GM21576 (cell line): ENCODE measurements around the gene HOXC6.
A peak's percentile ranks its signal among the peaks of the same experiment; 100 is the strongest.

Experiments
- ATAC-seq: cut with Tn5 transposase; IDR thresholded peaks from one replicate; pipeline ENCODE4 v1.9.1; 2021; ENCODE audit warnings: mild to moderate bottlenecking, moderate library complexity; ENCODE audit not compliant: unreplicated experiment

The HOXC6 gene

DNA sequence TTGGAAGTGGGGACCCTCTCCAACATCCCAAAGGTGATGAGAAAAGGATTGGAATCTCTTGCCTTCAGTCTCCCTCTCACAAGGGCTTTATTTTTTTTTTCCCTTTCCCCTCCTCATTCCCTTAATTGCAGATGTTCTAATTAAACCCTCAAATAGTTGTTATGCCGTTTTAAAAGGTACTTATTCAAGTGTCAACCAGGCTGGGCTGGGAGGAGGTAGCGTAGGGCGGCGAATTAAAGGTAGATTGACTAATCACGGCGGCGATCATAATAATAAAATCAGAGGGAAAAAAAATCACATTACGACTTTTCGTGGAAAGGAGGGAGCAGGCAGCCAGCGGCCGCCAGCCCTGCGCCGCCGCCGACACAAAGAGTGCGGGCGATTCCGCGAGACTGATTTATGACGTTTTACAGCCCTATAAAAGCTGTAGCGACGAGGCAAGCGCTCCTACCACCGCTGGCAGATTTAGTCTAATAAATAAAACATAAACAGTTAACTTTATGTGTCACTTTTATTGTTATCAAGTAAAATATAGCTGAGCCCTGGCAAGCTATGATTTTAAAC, 23.7 kb downstream of the HOXC6 start:
- ATAC-seq: no peak

DNA sequence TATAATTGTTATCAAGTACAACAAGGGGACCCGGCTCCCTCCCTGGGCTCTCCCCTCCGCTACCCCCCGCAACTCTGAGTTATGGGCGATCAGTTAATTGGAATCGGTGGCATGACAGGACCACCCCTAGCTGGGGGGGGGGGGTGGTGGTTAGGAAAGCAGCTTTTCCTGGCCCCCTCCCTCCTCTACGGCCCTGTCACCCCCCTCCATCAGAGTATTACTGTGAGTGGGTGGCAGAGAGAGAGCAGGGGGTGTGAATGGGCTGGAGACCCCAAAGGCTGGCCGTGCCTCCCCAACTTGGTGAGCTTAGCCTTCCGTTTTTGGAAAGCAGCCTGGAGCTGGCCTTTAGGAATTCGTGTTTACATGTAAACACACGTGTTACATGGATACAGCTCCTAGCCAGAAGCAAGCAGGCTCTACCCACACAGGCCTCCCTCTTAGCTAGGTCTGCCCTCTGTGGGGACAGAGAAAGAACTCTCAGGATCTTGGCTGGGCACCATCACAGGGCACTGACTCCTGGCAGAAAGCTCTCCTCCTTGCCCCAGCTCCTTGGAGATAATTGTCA, 24.3 kb downstream of the HOXC6 start:
- ATAC-seq: peak; percentile 3

GRCh38 chr12:54053003-54053750, 24.9 kb downstream of the HOXC6 start:
- ATAC-seq: peak; percentile 73

DNA sequence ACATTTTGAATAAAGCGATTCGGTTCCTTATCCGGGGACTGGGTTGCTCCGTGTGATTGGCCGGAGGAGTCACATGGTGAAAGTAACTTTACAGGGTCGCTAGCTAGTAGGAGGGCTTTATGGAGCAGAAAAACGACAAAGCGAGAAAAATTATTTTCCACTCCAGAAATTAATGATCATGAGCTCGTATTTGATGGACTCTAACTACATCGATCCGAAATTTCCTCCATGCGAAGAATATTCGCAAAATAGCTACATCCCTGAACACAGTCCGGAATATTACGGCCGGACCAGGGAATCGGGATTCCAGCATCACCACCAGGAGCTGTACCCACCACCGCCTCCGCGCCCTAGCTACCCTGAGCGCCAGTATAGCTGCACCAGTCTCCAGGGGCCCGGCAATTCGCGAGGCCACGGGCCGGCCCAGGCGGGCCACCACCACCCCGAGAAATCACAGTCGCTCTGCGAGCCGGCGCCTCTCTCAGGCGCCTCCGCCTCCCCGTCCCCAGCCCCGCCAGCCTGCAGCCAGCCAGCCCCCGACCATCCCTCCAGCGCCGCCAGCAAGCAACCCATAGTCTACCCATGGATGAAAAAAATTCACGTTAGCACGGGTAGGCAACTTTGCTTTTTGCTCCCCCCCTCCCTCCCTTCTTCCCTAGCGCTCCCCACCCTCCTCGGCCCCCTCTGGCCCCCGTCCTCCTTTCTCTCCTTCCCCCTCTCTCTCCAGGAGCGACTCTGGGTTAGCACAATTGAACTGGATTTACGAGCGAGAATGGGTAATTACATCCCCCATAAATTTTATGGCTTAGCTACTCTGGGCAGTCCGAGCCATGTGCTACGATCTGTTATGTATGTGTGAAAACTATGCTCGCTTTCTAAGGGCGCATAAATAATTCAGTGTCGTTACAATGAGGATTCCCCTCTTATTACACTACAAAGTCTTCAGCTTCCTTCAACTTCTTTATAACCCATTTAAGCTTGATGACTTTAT, 25.8 kb downstream of the HOXC6 start, which contains the start of gene HOXC4:
Gene HOXC4, plus strand, starts transcription at position 85 of the 991 bp plus-strand sequence. Its CDS starts 88 bp downstream, at position 173.
- ATAC-seq: no peak

DNA sequence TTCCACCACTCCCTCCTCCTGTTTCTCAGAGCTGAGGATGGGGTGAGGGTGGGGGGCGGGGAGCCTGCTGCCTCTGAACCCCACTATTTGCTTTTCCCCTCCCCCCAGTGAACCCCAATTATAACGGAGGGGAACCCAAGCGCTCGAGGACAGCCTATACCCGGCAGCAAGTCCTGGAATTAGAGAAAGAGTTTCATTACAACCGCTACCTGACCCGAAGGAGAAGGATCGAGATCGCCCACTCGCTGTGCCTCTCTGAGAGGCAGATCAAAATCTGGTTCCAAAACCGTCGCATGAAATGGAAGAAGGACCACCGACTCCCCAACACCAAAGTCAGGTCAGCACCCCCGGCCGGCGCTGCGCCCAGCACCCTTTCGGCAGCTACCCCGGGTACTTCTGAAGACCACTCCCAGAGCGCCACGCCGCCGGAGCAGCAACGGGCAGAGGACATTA, 26.5 kb downstream of the HOXC6 start:
- ATAC-seq: no peak

- no peak for ATAC-seq
Measured at GRCh38 chr12:54055552-54055951, 27.3 kb downstream of the HOXC6 start.

DNA sequence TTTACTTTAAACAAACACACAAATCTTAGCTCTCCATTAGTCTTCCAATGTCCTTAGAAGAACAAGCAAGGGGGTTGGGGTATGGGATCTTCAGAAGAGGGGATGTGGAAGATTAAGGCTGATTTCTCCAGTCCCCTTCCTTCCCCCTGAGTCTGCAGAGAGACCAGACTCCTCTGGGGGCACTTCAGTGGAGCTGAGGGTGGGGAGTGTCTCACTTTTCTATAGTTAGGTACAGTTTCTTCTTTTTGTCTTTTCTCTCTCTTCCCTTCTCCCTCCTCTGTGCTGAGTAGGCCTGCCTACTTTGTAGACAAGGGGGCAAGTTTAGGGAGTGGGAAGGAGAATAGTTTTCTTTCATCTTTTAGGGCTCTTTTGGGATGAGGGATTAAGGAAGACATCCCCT, 27.9 kb downstream of the HOXC6 start:
- ATAC-seq: no peak

DNA sequence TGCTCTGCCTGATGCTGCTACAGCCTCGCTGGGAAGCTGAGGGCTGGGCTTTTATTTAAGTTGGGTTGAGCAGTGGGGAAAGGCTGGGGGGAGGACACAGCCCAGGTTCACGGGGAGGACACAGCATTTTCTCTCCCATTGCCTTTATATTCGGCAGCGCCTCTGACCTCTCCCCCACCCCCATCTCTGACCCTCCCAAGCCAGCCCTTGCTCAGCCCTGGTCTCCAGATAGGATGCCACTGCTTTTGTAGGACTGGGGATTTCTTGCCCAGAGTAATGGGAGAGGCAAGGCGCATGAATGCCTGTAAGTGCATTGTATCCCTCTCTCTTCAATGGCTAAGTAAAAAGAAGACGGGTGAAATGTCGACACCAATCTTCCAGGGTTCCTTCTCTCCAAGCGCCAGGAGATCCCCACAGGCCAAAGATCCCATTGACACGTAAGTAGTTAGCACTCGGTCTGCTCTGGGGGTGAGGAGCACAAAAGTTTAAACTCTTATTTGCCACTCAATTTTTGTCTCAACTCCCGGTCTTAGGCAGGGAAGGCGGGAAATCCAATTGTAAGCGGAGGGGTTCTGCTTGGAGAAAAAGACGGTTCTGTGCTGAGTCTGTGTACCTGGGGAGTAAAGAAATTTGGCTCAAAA, 30.0 kb downstream of the HOXC6 start:
- no peak for ATAC-seq

DNA sequence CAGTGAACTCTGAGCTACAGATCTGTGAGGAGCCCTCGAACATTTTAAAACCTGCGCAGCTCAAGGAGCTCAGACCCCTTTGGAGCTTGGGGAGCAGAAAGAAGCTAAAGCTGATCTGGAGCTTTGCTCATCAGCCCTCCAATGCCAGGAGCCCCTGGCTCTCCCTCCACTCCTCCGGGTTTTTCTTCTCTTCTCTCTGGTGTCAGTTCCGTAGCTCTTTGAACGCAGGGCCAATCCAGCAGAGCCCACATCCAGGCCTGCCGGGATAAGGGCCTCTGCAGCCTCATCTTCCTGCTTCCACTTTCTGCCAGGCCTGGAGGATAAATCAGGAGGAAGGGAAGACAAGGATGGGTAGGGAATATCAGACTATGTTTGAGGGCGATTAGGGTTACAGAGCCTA, 31.4 kb downstream of the HOXC6 start:
- ATAC-seq: no peak

GRCh38 chr12:54060174-54060974, 32.1 kb downstream of the HOXC6 start:
- no peak for ATAC-seq

DNA sequence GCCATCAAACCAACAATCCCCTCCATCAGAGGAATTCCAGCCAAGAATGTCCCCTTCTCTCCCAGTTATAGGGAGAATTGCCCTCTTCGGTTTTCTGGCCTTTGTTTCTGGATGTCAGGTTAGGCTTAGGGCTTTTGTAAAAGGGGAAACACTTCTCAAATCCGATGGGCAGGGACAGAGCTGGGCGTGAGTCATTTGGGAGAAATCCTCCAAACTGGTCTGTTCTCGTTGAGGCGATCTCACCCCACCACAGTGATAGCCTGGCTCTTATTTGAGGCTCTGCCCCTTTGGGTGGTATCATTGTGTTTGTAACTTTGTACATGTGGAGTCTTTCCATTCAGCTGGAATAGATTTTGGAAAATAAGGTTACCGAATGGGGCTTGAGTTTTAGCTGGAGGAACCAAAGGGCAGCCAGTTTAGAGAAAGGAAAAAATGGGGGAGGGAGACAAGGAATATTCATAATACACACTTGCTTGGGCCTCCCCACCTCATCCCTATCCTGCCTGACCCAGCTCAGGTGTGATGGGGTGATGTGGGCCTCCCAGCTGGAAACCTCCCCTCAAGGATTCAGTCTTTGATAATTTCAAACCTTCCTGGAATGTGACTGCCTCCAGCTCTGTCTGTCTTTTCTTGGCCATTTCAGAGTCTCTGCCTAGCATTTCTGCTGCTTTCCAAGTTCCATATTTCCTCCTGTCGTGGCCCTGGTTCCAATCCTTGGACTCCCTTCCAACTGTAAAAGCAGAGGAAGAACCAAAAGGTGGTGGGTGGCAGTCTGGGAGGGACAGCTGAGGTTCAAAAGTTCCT, 32.9 kb downstream of the HOXC6 start:
- no peak for ATAC-seq

DNA sequence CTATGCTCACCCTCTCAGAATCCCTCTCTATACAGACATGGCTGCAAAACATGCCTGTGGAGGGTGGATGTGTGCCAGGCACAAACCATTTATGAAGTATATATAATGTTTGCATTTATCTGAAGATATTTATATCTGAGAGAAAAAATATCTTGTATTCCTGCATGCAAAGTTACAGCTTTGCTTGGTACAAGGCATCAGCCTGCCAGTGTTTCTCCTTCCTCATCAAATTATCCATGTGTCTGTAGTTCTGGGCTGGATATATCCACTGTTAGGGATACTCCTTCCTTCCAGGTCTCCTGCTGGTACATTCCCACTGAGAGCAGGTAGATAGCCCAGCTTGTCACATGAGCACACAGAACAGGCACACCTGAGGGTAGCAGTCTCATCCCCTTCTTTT, 37.4 kb downstream of the HOXC6 start:
- ATAC-seq: no peak

DNA sequence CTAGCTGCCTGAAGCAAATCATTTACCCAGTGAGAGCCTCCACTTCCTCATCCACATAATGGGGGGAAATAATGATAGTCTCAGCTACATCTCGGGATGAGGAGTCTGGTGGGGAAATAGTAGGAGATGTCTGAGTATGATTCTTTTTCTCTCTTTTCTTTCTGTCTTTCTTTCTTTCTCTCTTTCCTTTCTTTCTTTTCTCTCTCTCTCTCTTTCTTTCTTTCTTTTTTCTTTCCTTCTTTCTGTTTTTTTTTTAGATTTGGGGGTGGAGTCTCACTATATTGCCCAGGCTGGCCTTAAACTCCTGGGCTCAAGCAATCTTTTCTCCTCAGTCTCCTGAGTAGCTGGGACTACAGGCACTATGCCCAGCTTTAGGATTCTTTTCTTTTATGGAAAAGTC, 38.2 kb downstream of the HOXC6 start:
- no peak for ATAC-seq

DNA sequence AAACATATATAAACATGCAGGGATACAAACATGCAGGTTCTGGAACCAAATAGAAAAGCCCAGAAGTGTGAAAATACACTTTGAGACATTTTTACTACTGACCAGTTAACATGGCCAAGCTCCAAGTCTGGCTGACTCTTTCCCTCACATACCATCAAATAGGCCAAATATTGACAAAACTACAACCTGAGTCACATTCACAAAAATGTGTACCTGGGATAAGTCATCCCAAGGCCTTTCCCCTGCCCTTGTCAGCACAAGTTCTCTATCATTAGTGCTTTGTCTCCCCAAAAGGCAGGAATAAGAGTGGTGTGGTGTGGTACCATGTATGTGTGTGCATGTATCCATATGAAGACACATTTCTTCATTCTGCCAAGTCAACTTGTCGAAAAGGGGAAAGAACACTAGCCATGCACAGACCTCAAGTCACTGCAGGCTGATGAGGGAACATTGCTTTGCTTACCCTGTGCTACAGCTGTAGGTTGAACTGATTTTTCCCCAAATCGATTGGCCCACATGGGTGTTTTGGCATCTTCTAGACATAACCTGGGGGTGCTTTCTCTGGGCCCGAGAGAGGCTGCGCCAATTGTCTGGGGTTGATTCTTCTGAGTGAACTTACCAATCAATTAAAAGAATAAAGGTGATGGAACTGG, 40.3 kb downstream of the HOXC6 start:
- ATAC-seq: no peak

- ATAC-seq: no peak
Measured at GRCh38 chr12:54071942-54072341, 43.7 kb downstream of the HOXC6 start.

- ATAC-seq: no peak
Measured at GRCh38 chr12:54074308-54074707, 46.1 kb downstream of the HOXC6 start.

DNA sequence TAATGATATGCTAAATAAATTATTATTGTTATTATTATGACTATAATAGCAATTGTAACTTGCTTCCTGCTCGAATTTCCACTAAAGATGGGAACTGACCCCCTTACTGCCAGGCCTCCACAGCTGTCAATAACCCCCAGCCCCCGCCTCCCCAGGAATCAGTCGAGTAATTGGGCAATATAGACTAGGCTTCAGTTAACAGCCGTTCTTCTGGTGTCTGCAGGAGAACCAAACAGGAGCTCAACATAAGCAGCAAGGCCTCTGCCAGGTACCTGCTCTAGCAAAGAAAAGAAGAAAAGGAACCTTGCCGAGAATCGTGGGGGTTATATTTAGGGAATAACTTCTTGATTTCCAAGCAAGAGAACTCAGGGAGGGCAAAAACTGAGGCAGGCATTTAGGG, 47.2 kb downstream of the HOXC6 start:
- no peak for ATAC-seq

DNA sequence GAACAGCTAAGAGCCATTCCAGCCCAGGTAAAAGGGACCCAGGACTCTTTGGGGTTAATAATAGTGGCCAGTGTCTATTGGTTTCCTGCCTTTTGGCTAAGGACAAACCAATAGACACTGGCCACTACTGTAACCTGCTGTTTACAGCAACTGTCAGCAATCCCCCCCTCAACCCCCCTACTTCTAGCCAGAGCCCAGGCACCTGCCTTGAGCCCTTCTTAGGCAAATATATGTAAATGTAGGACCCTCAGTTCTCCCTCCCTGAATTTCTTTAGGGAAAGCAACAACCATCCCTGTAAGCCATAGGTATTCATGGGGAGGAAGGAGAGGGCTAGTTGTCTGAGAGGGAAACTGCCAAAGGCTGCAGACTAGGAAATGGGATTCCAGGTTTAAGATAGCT, 47.7 kb downstream of the HOXC6 start:
- ATAC-seq: no peak
